K562 (cell line): Measurements from ENCODE around the gene SLC49A3. TPM values are rescaled to one million over a fixed set of nuclear protein-coding genes. Genes with fewer than 3 reads are reported as not detected.
A peak's percentile ranks its signal among the peaks of the same experiment; 100 is the strongest.

ENCODE experiments used
- CAMTA2 ChIP-seq: fragments of 250-450 bp; sonication (Bioruptor Pico); conservative IDR thresholded peaks from 2 replicates; pipeline ENCODE4 v1.5.1; 2022
- ESRRB ChIP-seq: fragments of 250-450 bp; sonication (Bioruptor Pico); IDR thresholded peaks from 2 replicates; pipeline ENCODE4 v1.5.0; 2020; ENCODE audit warnings: mild to moderate bottlenecking, moderate library complexity, borderline replicate concordance
- FOS ChIP-seq: IDR thresholded peaks from 3 replicates; pipeline ENCODE4 v1.6.1; 2011; ENCODE audit not compliant: insufficient read length; ENCODE audit errors: extremely low read depth
- GABPB1 ChIP-seq: sonication (generic); formaldehyde crosslinking; IDR thresholded peaks from 2 replicates; pipeline ENCODE4 v1.8.0; 2022; ENCODE audit warnings: mild to moderate bottlenecking, missing genetic modification reagents
- HLTF ChIP-seq: fragments of 450-650 bp; IDR thresholded peaks from 2 replicates; pipeline ENCODE4 v1.6.1; 2016
- HNRNPL ChIP-seq: fragments of 200-400 bp; formaldehyde crosslinking; IDR thresholded peaks from 2 replicates; pipeline ENCODE4 v1.6.1; 2017; ENCODE audit warnings: low read depth, mild to moderate bottlenecking, low read length
- NCOA2 ChIP-seq, 2 experiments: fragments of 450-650 bp; IDR thresholded peaks; 2 replicates each; pipeline ENCODE4 v1.6.1; 2018; ENCODE audit warnings: mild to moderate bottlenecking in 2 of 2, moderate library complexity in 1 of 2; ENCODE audit not compliant: partially characterized antibody in 2 of 2
- NONO ChIP-seq, 2 experiments: fragments of 200-400 bp in 1 of 2; fragments of 450-650 bp in 1 of 2; formaldehyde crosslinking in 1 of 2; IDR thresholded peaks; 2 replicates each; pipeline ENCODE4 v1.6.1; 2017; ENCODE audit warnings: low read depth in 2 of 2, mild to moderate bottlenecking in 2 of 2, moderate library complexity in 2 of 2, low read length in 1 of 2
- PRPF4 ChIP-seq: fragments of 200-400 bp; formaldehyde crosslinking; IDR thresholded peaks from one replicate; pipeline ENCODE4 v1.6.1; 2017; ENCODE audit warnings: low read length, low read depth, mild to moderate bottlenecking; ENCODE audit not compliant: insufficient read depth, poor library complexity, severe bottlenecking
- RBM22 ChIP-seq: fragments of 200-400 bp; formaldehyde crosslinking; IDR thresholded peaks from 2 replicates; pipeline ENCODE4 v1.6.1; 2018; ENCODE audit warnings: low read length, low read depth; ENCODE audit not compliant: poor library complexity, severe bottlenecking
- SETDB1 ChIP-seq: IDR thresholded peaks from one replicate; pipeline ENCODE4 v1.6.1; 2012; ENCODE audit warnings: low read length, control low read depth, inconsistent platforms
- SIN3A ChIP-seq, 2 experiments: fragments of 150-350 bp in 1 of 2; IDR thresholded peaks; 2 replicates each; pipeline ENCODE4 v1.6.1; 2011 to 2016; ENCODE audit warnings: borderline replicate concordance in 2 of 2, low read depth in 2 of 2, low read length in 2 of 2, mild to moderate bottlenecking in 2 of 2, moderate library complexity in 2 of 2; ENCODE audit not compliant: control insufficient read depth in 1 of 2
- SRSF9 ChIP-seq: fragments of 200-400 bp; formaldehyde crosslinking; IDR thresholded peaks from 2 replicates; pipeline ENCODE4 v1.6.1; 2017; ENCODE audit warnings: low read depth, low read length, borderline replicate concordance
- TCF3 ChIP-seq: sonication (generic); formaldehyde crosslinking; IDR thresholded peaks from 2 replicates; pipeline ENCODE4 v1.4.0; 2020; ENCODE audit warnings: mild to moderate bottlenecking, missing genetic modification reagents
- U2AF1 ChIP-seq: fragments of 200-400 bp; formaldehyde crosslinking; optimal IDR thresholded peaks from 2 replicates; pipeline ENCODE3; 2017; ENCODE audit warnings: mild to moderate bottlenecking, low read depth, low read length, moderate library complexity
- ZBTB1 ChIP-seq: sonication (generic); formaldehyde crosslinking; IDR thresholded peaks from 2 replicates; pipeline ENCODE4 v1.8.1; 2023; ENCODE audit warnings: missing genetic modification reagents, low read depth, mild to moderate bottlenecking, borderline replicate concordance
- ZC3H11A ChIP-seq: IDR thresholded peaks from 2 replicates; pipeline ENCODE4 v1.6.1; 2012; ENCODE audit warnings: low read depth, low read length, improper control_type of control experiment
- ZNF224 ChIP-seq: sonication (generic); formaldehyde crosslinking; IDR thresholded peaks from 2 replicates; pipeline ENCODE4 v1.8.0; 2022; ENCODE audit warnings: mild to moderate bottlenecking, missing genetic modification reagents
- ZNF316 ChIP-seq: fragments of 450-650 bp; IDR thresholded peaks from 2 replicates; pipeline ENCODE4 v1.6.1; 2016
- ZNF584 ChIP-seq: fragments of 200-800 bp; sonication (Bioruptor generic); IDR thresholded peaks from 2 replicates; pipeline ENCODE4 v1.6.1; 2016; ENCODE audit warnings: low read depth, mild to moderate bottlenecking, missing genetic modification characterization, missing compliant biosample characterization
- ZNF668 ChIP-seq: fragments of 250-450 bp; sonication (Bioruptor Pico); IDR thresholded peaks from 2 replicates; pipeline ENCODE4 v1.8.0; 2022; ENCODE audit warnings: mild to moderate bottlenecking, inconsistent platforms
- ZNF699 ChIP-seq: fragments of 250-450 bp; sonication (Bioruptor Pico); IDR thresholded peaks from 2 replicates; pipeline ENCODE4 v1.8.0; 2021; ENCODE audit warnings: mild to moderate bottlenecking, moderate library complexity; ENCODE audit not compliant: insufficient replicate concordance
- ZNF764 ChIP-seq: fragments of 250-450 bp; sonication (Bioruptor Pico); IDR thresholded peaks from 2 replicates; pipeline ENCODE4 v1.4.0; 2020; ENCODE audit warnings: low read depth, mild to moderate bottlenecking, moderate library complexity
- ZNF79 ChIP-seq: fragments of 250-450 bp; sonication (Bioruptor Pico); IDR thresholded peaks from 2 replicates; pipeline ENCODE4 v1.4.0; 2020; ENCODE audit warnings: low read depth, mild to moderate bottlenecking, moderate library complexity
- polyA plus RNA-seq, 8 experiments: library from polyadenylated mRNA; depleted of rRNA in 4 of 8; stranded (reverse) in 5 of 8; unstranded in 3 of 8; fragments of >200 nt; fragmentation: Nextera tagmentation in 2 of 8; fragmentation: Illumina TruSeq in 1 of 8; extraction: Ambion mirVana in 2 of 8; extraction: Trizol in 1 of 8; gene quantifications; 2 replicates each; pipeline versions ENCODE4 v1.2.1 to v1.2.3, GENCODE V29; 2011 to 2014; ENCODE audit warnings: inconsistent platforms in 1 of 8, missing spikeins in 1 of 8
- total RNA-seq, 7 experiments: library from RNA; depleted of rRNA in 6 of 7; stranded (reverse); fragments of >200 nt in 6 of 7; fragmentation: Illumina TruSeq in 2 of 7; extraction: Trizol in 2 of 7; gene quantifications; 2 replicates each; pipeline versions ENCODE4 v1.2.1 to v1.2.3, GENCODE V29; 2011 to 2021; ENCODE audit warnings: low replicate concordance in 1 of 7
- TF ChIP-seq, protein P1 (sequence below): fragments of 450-650 bp; formaldehyde crosslinking; conservative IDR thresholded peaks from 2 replicates; pipeline ENCODE4 v1.4.0; 2022; ENCODE audit warnings: mild to moderate bottlenecking, missing genetic modification characterization
- TF ChIP-seq, protein P2 (sequence below): fragments of 250-450 bp; sonication (Bioruptor Pico); IDR thresholded peaks from 2 replicates; pipeline ENCODE4 v1.8.0; 2021; ENCODE audit warnings: moderate library complexity, mild to moderate bottlenecking, inconsistent platforms

Gene SLC49A3
- total and polyA plus RNA-seq, 9 of the 15 experiments (the other 6 are each of a cell fraction or from before 2014, with no cell fraction given): 0.24 to 0.41 TPM; not detected in 7

DNA sequence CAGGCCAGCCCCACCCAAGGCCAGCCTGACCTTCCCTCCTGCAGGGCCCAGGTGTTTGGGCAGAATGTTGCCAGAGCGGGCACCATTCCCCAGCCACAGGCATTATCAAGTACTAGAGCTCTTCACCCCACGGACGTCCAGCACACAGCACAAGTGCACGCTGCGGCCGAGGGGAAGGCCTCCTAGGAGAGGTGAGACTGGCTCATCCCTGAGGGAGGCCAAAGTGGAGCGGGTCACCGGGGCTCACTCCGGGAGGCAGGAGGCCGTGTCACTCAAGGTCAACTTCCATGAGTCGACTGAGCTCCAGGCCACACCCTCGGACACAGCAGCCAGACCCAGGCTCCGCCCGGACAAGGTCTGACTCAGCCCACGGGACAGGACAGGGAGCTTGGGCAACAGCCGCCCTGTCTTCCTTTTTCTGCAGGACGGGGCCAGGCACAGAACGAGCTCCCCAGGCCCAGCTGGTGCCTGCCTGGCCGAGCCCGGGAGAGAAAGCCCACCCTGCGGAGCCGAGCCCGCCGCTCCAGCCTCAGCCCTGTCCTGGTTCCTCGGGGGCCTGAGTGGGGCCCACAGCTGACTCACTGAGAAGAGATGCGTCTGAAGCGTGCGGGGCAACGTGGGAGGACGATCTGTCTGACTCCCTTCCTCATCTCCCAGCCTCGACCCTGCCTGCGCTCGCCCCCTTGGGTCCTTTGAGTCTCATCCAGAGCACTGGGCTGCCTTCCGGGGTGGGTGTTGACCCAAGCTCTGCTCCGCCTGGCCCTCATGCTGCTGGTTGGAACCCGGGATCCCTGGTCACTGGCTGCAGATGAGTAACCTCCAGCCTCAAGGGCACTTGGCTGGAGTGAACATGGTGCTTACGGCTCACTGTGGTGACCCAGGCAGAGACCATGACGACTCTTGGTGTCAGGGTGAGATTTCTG is 1.6 kb downstream of the SLC49A3 start (continued):
- TF ChIP-seq GABPB1 (CRISPR knock-in tag) (peak; percentile 18; the same call in 1 of the 2 replicates), ZNF764 (no peak), HNRNPL (no peak), ZC3H11A (no peak), ZNF699 (CRISPR knock-in tag) (no peak), ZNF668 (no peak), ZNF79 (CRISPR knock-in tag) (no peak), ZNF224 (CRISPR knock-in tag) (no peak), RBM22 (no peak), PRPF4 (no peak), HLTF (0 out of 2 replicates have a peak, but pooled peaks have one; percentile 15), FOS (no peak), ZNF584 (CRISPR knock-in tag) (no peak), ESRRB (CRISPR knock-in tag) (no peak), ZBTB1 (CRISPR knock-in tag) (no peak), TCF3 (CRISPR knock-in tag) (no peak), U2AF1 (no peak), SETDB1 (no peak), SIN3A (IDR thresholded peaks at IDR 0.05; ENCODE audit: borderline replicate concordance in 2 of 2, control insufficient read depth in 1 of 2, low read depth in 2 of 2, low read length in 2 of 2) (no peak), CAMTA2 (no peak), SRSF9 (no peak), ZNF316 (peak; percentile 1; the same call in 1 of the 2 replicates), NCOA2 (IDR thresholded peaks at IDR 0.05; ENCODE audit: partially characterized antibody in 2 of 2) (no peak), NONO (IDR thresholded peaks at IDR 0.05; ENCODE audit: low read depth in 2 of 2, low read length in 1 of 2) (no peak)
- TF ChIP-seq, protein P1, sequence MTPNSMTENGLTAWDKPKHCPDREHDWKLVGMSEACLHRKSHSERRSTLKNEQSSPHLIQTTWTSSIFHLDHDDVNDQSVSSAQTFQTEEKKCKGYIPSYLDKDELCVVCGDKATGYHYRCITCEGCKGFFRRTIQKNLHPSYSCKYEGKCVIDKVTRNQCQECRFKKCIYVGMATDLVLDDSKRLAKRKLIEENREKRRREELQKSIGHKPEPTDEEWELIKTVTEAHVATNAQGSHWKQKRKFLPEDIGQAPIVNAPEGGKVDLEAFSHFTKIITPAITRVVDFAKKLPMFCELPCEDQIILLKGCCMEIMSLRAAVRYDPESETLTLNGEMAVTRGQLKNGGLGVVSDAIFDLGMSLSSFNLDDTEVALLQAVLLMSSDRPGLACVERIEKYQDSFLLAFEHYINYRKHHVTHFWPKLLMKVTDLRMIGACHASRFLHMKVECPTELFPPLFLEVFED (CRISPR knock-in tag): no peak
- TF ChIP-seq, protein P2, sequence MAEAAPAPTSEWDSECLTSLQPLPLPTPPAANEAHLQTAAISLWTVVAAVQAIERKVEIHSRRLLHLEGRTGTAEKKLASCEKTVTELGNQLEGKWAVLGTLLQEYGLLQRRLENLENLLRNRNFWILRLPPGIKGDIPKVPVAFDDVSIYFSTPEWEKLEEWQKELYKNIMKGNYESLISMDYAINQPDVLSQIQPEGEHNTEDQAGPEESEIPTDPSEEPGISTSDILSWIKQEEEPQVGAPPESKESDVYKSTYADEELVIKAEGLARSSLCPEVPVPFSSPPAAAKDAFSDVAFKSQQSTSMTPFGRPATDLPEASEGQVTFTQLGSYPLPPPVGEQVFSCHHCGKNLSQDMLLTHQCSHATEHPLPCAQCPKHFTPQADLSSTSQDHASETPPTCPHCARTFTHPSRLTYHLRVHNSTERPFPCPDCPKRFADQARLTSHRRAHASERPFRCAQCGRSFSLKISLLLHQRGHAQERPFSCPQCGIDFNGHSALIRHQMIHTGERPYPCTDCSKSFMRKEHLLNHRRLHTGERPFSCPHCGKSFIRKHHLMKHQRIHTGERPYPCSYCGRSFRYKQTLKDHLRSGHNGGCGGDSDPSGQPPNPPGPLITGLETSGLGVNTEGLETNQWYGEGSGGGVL: no peak
